Measurements from ENCODE around the gene CNTN6. TPM values are rescaled to one million over a fixed set of nuclear protein-coding genes. Genes with fewer than 3 reads are reported as not detected.

Gene CNTN6
- total and polyA plus RNA-seq, 2 of the 13 experiments (the other 11 are each of a cell fraction or from before 2014, with no cell fraction given), result not detected

DNA sequence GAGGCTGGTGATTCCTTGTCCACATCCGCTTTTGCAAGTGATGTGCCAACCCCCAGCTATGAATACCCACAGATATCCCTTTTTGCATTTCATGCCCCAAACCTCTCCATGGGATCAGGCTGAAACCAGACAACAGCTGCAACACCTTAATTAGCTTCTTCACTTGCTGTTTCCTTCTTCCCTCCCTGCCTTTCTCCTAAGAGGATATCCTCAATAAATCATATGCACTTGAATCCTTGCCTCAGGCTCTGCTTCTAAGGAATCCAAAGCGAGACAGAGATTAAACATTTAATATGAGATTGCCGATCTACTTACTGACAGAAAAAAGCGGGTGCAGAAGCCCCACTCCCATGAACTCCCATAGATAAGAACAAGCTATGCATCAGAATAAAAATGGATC lies 138.1 kb downstream of the CNTN6 start (continued):
- TF ChIP-seq, protein P1, sequence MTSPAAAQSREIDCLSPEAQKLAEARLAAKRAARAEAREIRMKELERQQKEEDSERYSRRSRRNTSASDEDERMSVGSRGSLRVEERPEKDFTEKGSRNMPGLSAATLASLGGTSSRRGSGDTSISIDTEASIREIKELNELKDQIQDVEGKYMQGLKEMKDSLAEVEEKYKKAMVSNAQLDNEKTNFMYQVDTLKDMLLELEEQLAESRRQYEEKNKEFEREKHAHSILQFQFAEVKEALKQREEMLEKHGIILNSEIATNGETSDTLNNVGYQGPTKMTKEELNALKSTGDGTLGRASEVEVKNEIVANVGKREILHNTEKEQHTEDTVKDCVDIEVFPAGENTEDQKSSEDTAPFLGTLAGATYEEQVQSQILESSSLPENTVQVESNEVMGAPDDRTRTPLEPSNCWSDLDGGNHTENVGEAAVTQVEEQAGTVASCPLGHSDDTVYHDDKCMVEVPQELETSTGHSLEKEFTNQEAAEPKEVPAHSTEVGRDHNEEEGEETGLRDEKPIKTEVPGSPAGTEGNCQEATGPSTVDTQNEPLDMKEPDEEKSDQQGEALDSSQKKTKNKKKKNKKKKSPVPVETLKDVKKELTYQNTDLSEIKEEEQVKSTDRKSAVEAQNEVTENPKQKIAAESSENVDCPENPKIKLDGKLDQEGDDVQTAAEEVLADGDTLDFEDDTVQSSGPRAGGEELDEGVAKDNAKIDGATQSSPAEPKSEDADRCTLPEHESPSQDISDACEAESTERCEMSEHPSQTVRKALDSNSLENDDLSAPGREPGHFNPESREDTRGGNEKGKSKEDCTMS (CRISPR knock-in tag; conservative IDR thresholded peaks at IDR 0.05), result no peak
- TF ChIP-seq, protein P2, sequence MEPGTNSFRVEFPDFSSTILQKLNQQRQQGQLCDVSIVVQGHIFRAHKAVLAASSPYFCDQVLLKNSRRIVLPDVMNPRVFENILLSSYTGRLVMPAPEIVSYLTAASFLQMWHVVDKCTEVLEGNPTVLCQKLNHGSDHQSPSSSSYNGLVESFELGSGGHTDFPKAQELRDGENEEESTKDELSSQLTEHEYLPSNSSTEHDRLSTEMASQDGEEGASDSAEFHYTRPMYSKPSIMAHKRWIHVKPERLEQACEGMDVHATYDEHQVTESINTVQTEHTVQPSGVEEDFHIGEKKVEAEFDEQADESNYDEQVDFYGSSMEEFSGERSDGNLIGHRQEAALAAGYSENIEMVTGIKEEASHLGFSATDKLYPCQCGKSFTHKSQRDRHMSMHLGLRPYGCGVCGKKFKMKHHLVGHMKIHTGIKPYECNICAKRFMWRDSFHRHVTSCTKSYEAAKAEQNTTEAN (CRISPR knock-in tag; conservative IDR thresholded peaks at IDR 0.05), result no peak
- TF ChIP-seq TP53 (CRISPR knock-in tag; conservative IDR thresholded peaks at IDR 0.05) (no peak), CBFB (CRISPR knock-in tag; IDR thresholded peaks at IDR 0.05) (no peak), HOXA3 (CRISPR knock-in tag; IDR thresholded peaks at IDR 0.05) (no peak), ZNF317 (CRISPR knock-in tag; IDR thresholded peaks at IDR 0.05) (no peak)
- TF ChIP-seq, protein P3, sequence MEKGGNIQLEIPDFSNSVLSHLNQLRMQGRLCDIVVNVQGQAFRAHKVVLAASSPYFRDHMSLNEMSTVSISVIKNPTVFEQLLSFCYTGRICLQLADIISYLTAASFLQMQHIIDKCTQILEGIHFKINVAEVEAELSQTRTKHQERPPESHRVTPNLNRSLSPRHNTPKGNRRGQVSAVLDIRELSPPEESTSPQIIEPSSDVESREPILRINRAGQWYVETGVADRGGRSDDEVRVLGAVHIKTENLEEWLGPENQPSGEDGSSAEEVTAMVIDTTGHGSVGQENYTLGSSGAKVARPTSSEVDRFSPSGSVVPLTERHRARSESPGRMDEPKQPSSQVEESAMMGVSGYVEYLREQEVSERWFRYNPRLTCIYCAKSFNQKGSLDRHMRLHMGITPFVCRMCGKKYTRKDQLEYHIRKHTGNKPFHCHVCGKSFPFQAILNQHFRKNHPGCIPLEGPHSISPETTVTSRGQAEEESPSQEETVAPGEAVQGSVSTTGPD (CRISPR knock-in tag; IDR thresholded peaks at IDR 0.05), result no peak
- TF ChIP-seq, protein P4, sequence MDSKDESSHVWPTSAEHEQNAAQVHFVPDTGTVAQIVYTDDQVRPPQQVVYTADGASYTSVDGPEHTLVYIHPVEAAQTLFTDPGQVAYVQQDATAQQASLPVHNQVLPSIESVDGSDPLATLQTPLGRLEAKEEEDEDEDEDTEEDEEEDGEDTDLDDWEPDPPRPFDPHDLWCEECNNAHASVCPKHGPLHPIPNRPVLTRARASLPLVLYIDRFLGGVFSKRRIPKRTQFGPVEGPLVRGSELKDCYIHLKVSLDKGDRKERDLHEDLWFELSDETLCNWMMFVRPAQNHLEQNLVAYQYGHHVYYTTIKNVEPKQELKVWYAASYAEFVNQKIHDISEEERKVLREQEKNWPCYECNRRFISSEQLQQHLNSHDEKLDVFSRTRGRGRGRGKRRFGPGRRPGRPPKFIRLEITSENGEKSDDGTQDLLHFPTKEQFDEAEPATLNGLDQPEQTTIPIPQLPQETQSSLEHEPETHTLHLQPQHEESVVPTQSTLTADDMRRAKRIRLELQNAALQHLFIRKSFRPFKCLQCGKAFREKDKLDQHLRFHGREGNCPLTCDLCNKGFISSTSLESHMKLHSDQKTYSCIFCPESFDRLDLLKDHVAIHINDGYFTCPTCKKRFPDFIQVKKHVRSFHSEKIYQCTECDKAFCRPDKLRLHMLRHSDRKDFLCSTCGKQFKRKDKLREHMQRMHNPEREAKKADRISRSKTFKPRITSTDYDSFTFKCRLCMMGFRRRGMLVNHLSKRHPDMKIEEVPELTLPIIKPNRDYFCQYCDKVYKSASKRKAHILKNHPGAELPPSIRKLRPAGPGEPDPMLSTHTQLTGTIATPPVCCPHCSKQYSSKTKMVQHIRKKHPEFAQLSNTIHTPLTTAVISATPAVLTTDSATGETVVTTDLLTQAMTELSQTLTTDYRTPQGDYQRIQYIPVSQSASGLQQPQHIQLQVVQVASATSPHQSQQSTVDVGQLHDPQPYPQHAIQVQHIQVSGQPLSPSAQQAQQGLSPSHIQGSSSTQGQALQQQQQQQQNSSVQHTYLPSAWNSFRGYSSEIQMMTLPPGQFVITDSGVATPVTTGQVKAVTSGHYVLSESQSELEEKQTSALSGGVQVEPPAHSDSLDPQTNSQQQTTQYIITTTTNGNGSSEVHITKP (CRISPR knock-in tag; IDR thresholded peaks at IDR 0.05; ENCODE audit: low read depth), result no peak
- TF ChIP-seq, protein P5, sequence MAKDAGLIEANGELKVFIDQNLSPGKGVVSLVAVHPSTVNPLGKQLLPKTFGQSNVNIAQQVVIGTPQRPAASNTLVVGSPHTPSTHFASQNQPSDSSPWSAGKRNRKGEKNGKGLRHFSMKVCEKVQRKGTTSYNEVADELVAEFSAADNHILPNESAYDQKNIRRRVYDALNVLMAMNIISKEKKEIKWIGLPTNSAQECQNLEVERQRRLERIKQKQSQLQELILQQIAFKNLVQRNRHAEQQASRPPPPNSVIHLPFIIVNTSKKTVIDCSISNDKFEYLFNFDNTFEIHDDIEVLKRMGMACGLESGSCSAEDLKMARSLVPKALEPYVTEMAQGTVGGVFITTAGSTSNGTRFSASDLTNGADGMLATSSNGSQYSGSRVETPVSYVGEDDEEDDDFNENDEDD (CRISPR knock-in tag; IDR thresholded peaks at IDR 0.05; ENCODE audit: borderline replicate concordance), result no peak
